WTC11 (cell line): ENCODE measurements around the gene ADGRL1. TPM values are rescaled to one million over a fixed set of nuclear protein-coding genes. Genes with fewer than 3 reads are reported as not detected.
A peak's percentile ranks its signal among the peaks of the same experiment; 100 is the strongest.
"Not testable (repeated sequence)": the region's sequence is repeated elsewhere in the genome, so short reads cannot be mapped to it uniquely, and the experiment has no call there.

Source experiments
- ATAC-seq: fragments of 200-7000 bp; cut with Tn5 transposase; 2 replicates; pipeline ENCODE4 v1.10.0; 2021; ENCODE audit warnings: mild to moderate bottlenecking, moderate library complexity
- CTCF ChIA-PET: fragments of 300-600 bp; sonication (Branson Sonifier 250); formaldehyde crosslinking; loops from one replicate; lab custom pipeline; 2021; ENCODE audit warnings: antibody characterized with exemption; lab: Charles Lee
- POLR2A ChIA-PET: fragments of 350-600 bp; sonication (Branson Sonifier 250); formaldehyde crosslinking; loops from one replicate; lab custom pipeline; 2021; ENCODE audit warnings: antibody characterized with exemption; lab: Charles Lee
- DNase-seq: peaks from one replicate; pipeline ENCODE4 v3.0.0; 2021; ENCODE audit warnings: low spot score
- H3K27ac Mint-ChIP-seq: 2 replicates; pipeline ENCODE4 v1.8.0; 2021; ENCODE audit warnings: mixed read lengths
- H3K27me3 Mint-ChIP-seq: 2 replicates; pipeline ENCODE4 v1.8.0; 2021; ENCODE audit warnings: low read depth, mild to moderate bottlenecking, moderate library complexity, mixed read lengths
- H3K36me3 Mint-ChIP-seq: 2 replicates; pipeline ENCODE4 v1.8.0; 2021; ENCODE audit warnings: mixed read lengths
- H3K4me1 Mint-ChIP-seq: 2 replicates; pipeline ENCODE4 v1.8.0; 2022; ENCODE audit warnings: mixed read lengths
- H3K4me3 Mint-ChIP-seq: 2 replicates; pipeline ENCODE4 v1.8.0; 2021; ENCODE audit warnings: mild to moderate bottlenecking, moderate library complexity, mixed read lengths
- H3K9me3 Mint-ChIP-seq: 2 replicates; pipeline ENCODE4 v1.8.0; 2021; ENCODE audit warnings: mixed read lengths
- CDX4 ChIP-seq: fragments of 250-450 bp; sonication (Bioruptor Pico); IDR thresholded peaks from 2 replicates; pipeline ENCODE4 v1.9.0; 2021; ENCODE audit warnings: moderate library complexity, mild to moderate bottlenecking, inconsistent platforms, borderline replicate concordance
- IRF2 ChIP-seq: sonication (generic); formaldehyde crosslinking; IDR thresholded peaks from 2 replicates; pipeline ENCODE4 v1.8.0; 2022; ENCODE audit warnings: low read depth, missing genetic modification reagents, borderline replicate concordance
- NFYB ChIP-seq: sonication (generic); formaldehyde crosslinking; conservative IDR thresholded peaks from 2 replicates; pipeline ENCODE4 v1.8.0; 2022; ENCODE audit warnings: low read depth, missing genetic modification reagents
- NR2C2 ChIP-seq: sonication (generic); formaldehyde crosslinking; IDR thresholded peaks from 2 replicates; pipeline ENCODE4 v1.8.0; 2022; ENCODE audit warnings: mild to moderate bottlenecking, missing genetic modification reagents
- SP1 ChIP-seq: sonication (generic); formaldehyde crosslinking; conservative IDR thresholded peaks from 2 replicates; pipeline ENCODE4 v1.8.1; 2022; ENCODE audit warnings: missing genetic modification reagents
- STAT6 ChIP-seq: sonication (generic); formaldehyde crosslinking; conservative IDR thresholded peaks from 2 replicates; pipeline ENCODE4 v1.8.1; 2023; ENCODE audit warnings: mild to moderate bottlenecking, low read depth, missing genetic modification reagents, moderate library complexity
- USF1 ChIP-seq: sonication (generic); formaldehyde crosslinking; IDR thresholded peaks from 2 replicates; pipeline ENCODE4 v1.8.0; 2022; ENCODE audit warnings: mild to moderate bottlenecking, missing genetic modification reagents
- USF2 ChIP-seq: sonication (generic); formaldehyde crosslinking; IDR thresholded peaks from 2 replicates; pipeline ENCODE4 v1.8.1; 2023; ENCODE audit warnings: mild to moderate bottlenecking, missing genetic modification reagents, moderate library complexity
- ZBTB43 ChIP-seq: sonication (generic); formaldehyde crosslinking; IDR thresholded peaks from 2 replicates; pipeline ENCODE4 v1.8.1; 2023; ENCODE audit warnings: mild to moderate bottlenecking, missing genetic modification reagents
- ZMAT4 ChIP-seq: fragments of 250-450 bp; sonication (Bioruptor Pico); IDR thresholded peaks from 2 replicates; pipeline ENCODE4 v1.9.0; 2021; ENCODE audit warnings: mild to moderate bottlenecking
- ZNF121 ChIP-seq: sonication (generic); formaldehyde crosslinking; IDR thresholded peaks from 2 replicates; pipeline ENCODE4 v1.8.0; 2023; ENCODE audit warnings: missing genetic modification reagents
- ZNF423 ChIP-seq: fragments of 250-450 bp; sonication (Bioruptor Pico); IDR thresholded peaks from 2 replicates; pipeline ENCODE4 v2.1.2; 2022; ENCODE audit warnings: mild to moderate bottlenecking, moderate library complexity
- ZSCAN18 ChIP-seq: fragments of 250-450 bp; sonication (Bioruptor Pico); IDR thresholded peaks from 2 replicates; pipeline ENCODE4 v2.1.2; 2022; ENCODE audit warnings: mild to moderate bottlenecking, moderate library complexity
- total RNA-seq: library from RNA; stranded (reverse); gene quantifications from 3 replicates; pipeline ENCODE4 v1.2.3, GENCODE V29; 2021

The ADGRL1 gene
- total RNA-seq, 1 experiment from 2014 or later: 128 TPM

GRCh38 chr19:14250870-14251269, 44.9 kb upstream of the ADGRL1 start (continued):
- TF ChIP-seq STAT6 (CRISPR knock-in tag): no peak
- TF ChIP-seq, all 79 proteins: peak for 0

- ChIA-PET CTCF (interaction anchor here (1.4 kb wide), 1 partner anchor 33 kb away, joined by 3 read pairs; no protein-coding TSS in a partner anchor), POLR2A (interaction anchor here (1.2 kb wide), 2 partner anchors 15 to 29 kb away, joined by 3 to 4 read pairs; no protein-coding TSS in a partner anchor)
- peaks cover 19% of the 10 kb centered on the region for H3K4me1 Mint-ChIP-seq
- DNase-seq, H3K9me3 Mint-ChIP-seq, ATAC-seq, H3K36me3 Mint-ChIP-seq: not testable (repeated sequence)
- peak; percentile 94 for TF ChIP-seq ZNF121 (CRISPR knock-in tag)
- H3K4me3 Mint-ChIP-seq: peak overlapping the region; percentile 52
- H3K27me3 Mint-ChIP-seq: peaks cover 20% of the 10 kb centered on the region
- peak overlapping the region; percentile 54; the same call in 1 of the 2 replicates for H3K27ac Mint-ChIP-seq
Observed at GRCh38 chr19:14250315-14250714, 44.3 kb upstream of the ADGRL1 start.

GRCh38 chr19:14249891-14250290, 43.9 kb upstream of the ADGRL1 start:
- CTCF ChIA-PET: interaction anchor here (1.0 to 1.1 kb wide), 2 partner anchors 39 to 98 kb away, joined by 6 to 8 read pairs; no protein-coding TSS in a partner anchor
- Mint-ChIP-seq H3K4me1 (peaks cover 19% of the 10 kb centered on the region), H3K27me3 (peaks cover 17% of the 10 kb centered on the region), H3K27ac (peak overlapping the region; percentile 45; the same call in 1 of the 2 replicates), H3K4me3 (peak overlapping the region; percentile 63)
- ATAC-seq, DNase-seq, H3K36me3 Mint-ChIP-seq, H3K9me3 Mint-ChIP-seq: not testable (repeated sequence)
- POLR2A ChIA-PET: interaction anchor here (0.7 to 1.2 kb wide), 3 partner anchors 16 to 42 kb away, joined by 3 to 4 read pairs (median 4); no protein-coding TSS in a partner anchor
- peak; percentile 42 for TF ChIP-seq USF2
- peak; percentile 24; the same call in 1 of the 2 replicates for TF ChIP-seq SP1 (CRISPR knock-in tag)
- peak; percentile 35; the same call in 1 of the 2 replicates for TF ChIP-seq USF1 (CRISPR knock-in tag)

GRCh38 chr19:14249012-14249754, 43.2 kb upstream of the ADGRL1 start:
- 0 out of 2 replicates have a peak, but pooled peaks have one; percentile 19 for TF ChIP-seq USF1 (CRISPR knock-in tag)
- TF ChIP-seq, all 79 proteins: peak for 1; not testable (repeated sequence) for 78
- ATAC-seq (peak; percentile 41), DNase-seq (peak; percentile 75)
- ChIA-PET CTCF (interaction anchor here (0.5 to 1.1 kb wide), 4 partner anchors 40 to 99 kb away, joined by 3 to 8 read pairs (median 6); no protein-coding TSS in a partner anchor), POLR2A (interaction anchor here (0.6 to 1.2 kb wide), 5 partner anchors 11 to 1289 kb away, joined by 3 to 4 read pairs (median 3); no protein-coding TSS in a partner anchor)
- H3K27me3 Mint-ChIP-seq: peaks cover 11% of the 10 kb centered on the region
- H3K4me3 Mint-ChIP-seq: peak overlapping the region; percentile 63
- H3K4me1 Mint-ChIP-seq: peaks cover 17% of the 10 kb centered on the region
- peak overlapping the region; percentile 45 for H3K27ac Mint-ChIP-seq
- H3K9me3 Mint-ChIP-seq, H3K36me3 Mint-ChIP-seq: not testable (repeated sequence)

GRCh38 chr19:14248578-14249011, 42.6 kb upstream of the ADGRL1 start:
- H3K4me3 Mint-ChIP-seq: peak overlapping the region; percentile 57
- DNase-seq: peak; percentile 90
- CTCF ChIA-PET: interaction anchor here (0.9 to 1.1 kb wide), 3 partner anchors 40 to 100 kb away, joined by 3 to 8 read pairs (median 6); no protein-coding TSS in a partner anchor
- ATAC-seq: peak; percentile 73
- POLR2A ChIA-PET: no interaction called here
- H3K27me3 Mint-ChIP-seq: peaks cover 5% of the 10 kb centered on the region; the same call in 1 of the 2 replicates
- H3K36me3 Mint-ChIP-seq: no peaks in the 10 kb centered on the region
- H3K9me3 Mint-ChIP-seq: no peaks in the 10 kb centered on the region
- peaks cover 11% of the 10 kb centered on the region for H3K4me1 Mint-ChIP-seq
- H3K27ac Mint-ChIP-seq: no peak overlapping the region
- no peak for TF ChIP-seq ZSCAN18 (CRISPR knock-in tag)
- TF ChIP-seq ZBTB43 (CRISPR knock-in tag): peak; percentile 43; the same call in 1 of the 2 replicates
- no peak for TF ChIP-seq NR2C2 (CRISPR knock-in tag)
- TF ChIP-seq IRF2 (CRISPR knock-in tag): no peak
- no peak for TF ChIP-seq ZMAT4 (CRISPR knock-in tag)
- TF ChIP-seq NFYB (CRISPR knock-in tag): no peak
- no peak for TF ChIP-seq CDX4 (CRISPR knock-in tag)
- TF ChIP-seq ZNF423: peak; percentile 7; the same call in 1 of the 2 replicates
